H9 (cell line): Measurements from ENCODE around the gene CNRIP1. TPM values are rescaled to one million over a fixed set of nuclear protein-coding genes. Genes with fewer than 3 reads are reported as not detected.
A peak's percentile ranks its signal among the peaks of the same experiment; 100 is the strongest.

Experiments used
- DNase-seq: peaks from one replicate; pipeline ENCODE4 v3.0.0-alpha.2; 2017
- H2AFZ ChIP-seq: one replicate; pipeline ENCODE4 v1.6.1; 2013; ENCODE audit warnings: mild to moderate bottlenecking, low read length, control low read depth, moderate library complexity
- H2AK5ac ChIP-seq: 2 replicates; pipeline ENCODE4 v1.6.1; 2013; ENCODE audit warnings: low read length, control low read depth, mixed read lengths; ENCODE audit not compliant: insufficient read length
- H2BK120ac ChIP-seq: one replicate; pipeline ENCODE4 v1.6.1; 2013; ENCODE audit warnings: low read depth, mild to moderate bottlenecking, low read length, control low read depth, inconsistent platforms; ENCODE audit not compliant: poor library complexity, severe bottlenecking
- H2BK12ac ChIP-seq: 2 replicates; pipeline ENCODE4 v1.6.1; 2013; ENCODE audit warnings: low read length, control low read depth, mixed read lengths, low read depth; ENCODE audit not compliant: insufficient read length
- H2BK15ac ChIP-seq: 2 replicates; pipeline ENCODE4 v1.6.1; 2013; ENCODE audit warnings: low read depth, low read length, control low read depth
- H2BK20ac ChIP-seq: one replicate; pipeline ENCODE4 v1.6.1; 2013; ENCODE audit warnings: low read depth, mild to moderate bottlenecking, low read length, control low read depth, inconsistent platforms; ENCODE audit not compliant: poor library complexity, severe bottlenecking
- H2BK5ac ChIP-seq: 2 replicates; pipeline ENCODE4 v1.6.1; 2013; ENCODE audit warnings: low read length, control low read depth, mixed read lengths; ENCODE audit not compliant: insufficient read length
- H3K14ac ChIP-seq: 2 replicates; pipeline ENCODE4 v1.6.1; 2013; ENCODE audit warnings: low read length, control low read depth; ENCODE audit not compliant: insufficient read depth
- H3K18ac ChIP-seq: 2 replicates; pipeline ENCODE4 v1.6.1; 2013; ENCODE audit warnings: low read depth, mild to moderate bottlenecking, mixed read lengths, low read length, control low read depth; ENCODE audit not compliant: insufficient read length
- H3K23ac ChIP-seq: 2 replicates; pipeline ENCODE4 v1.6.1; 2013; ENCODE audit warnings: low read length, control low read depth, mixed read lengths, low read depth; ENCODE audit not compliant: insufficient read length
- H3K23me2 ChIP-seq: 2 replicates; pipeline ENCODE4 v1.6.1; 2013; ENCODE audit warnings: low read depth, mild to moderate bottlenecking, mixed read lengths, low read length, control low read depth; ENCODE audit not compliant: insufficient read length, poor library complexity, severe bottlenecking
- H3K27ac ChIP-seq: 2 replicates; pipeline ENCODE4 v1.5.1; 2013; ENCODE audit warnings: low read length, control low read depth, mixed read lengths, low read depth; ENCODE audit not compliant: insufficient read length
- H3K27me3 ChIP-seq: 2 replicates; pipeline ENCODE4 v1.6.1; 2013; ENCODE audit warnings: low read length, control low read depth, inconsistent platforms; ENCODE audit not compliant: insufficient read depth
- H3K4ac ChIP-seq: 2 replicates; pipeline ENCODE4 v1.6.1; 2013; ENCODE audit warnings: low read depth, mild to moderate bottlenecking, control low read depth, inconsistent platforms, low read length, moderate library complexity
- H3K4me1 ChIP-seq: 2 replicates; pipeline ENCODE4 v1.6.1; 2013; ENCODE audit warnings: low read length, control low read depth, inconsistent platforms; ENCODE audit not compliant: insufficient read depth
- H3K4me2 ChIP-seq: 2 replicates; pipeline ENCODE4 v1.6.1; 2013; ENCODE audit warnings: low read length, control low read depth, mixed read lengths; ENCODE audit not compliant: insufficient read length, insufficient read depth
- H3K56ac ChIP-seq: 2 replicates; pipeline ENCODE4 v1.6.1; 2013; ENCODE audit warnings: low read depth, mild to moderate bottlenecking, mixed read lengths, low read length, control low read depth; ENCODE audit not compliant: insufficient read length
- H3K79me1 ChIP-seq: 2 replicates; pipeline ENCODE4 v1.6.1; 2013; ENCODE audit warnings: low read depth, mild to moderate bottlenecking, moderate library complexity, low read length, control low read depth, inconsistent platforms; ENCODE audit not compliant: insufficient read depth, poor library complexity, severe bottlenecking
- H3K79me2 ChIP-seq: 2 replicates; pipeline ENCODE4 v1.6.1; 2013; ENCODE audit warnings: low read length, control low read depth, inconsistent platforms; ENCODE audit not compliant: insufficient read depth
- H3K9ac ChIP-seq: 2 replicates; pipeline ENCODE4 v1.6.1; 2013; ENCODE audit warnings: low read length, control low read depth, mixed read lengths; ENCODE audit not compliant: insufficient read length; ENCODE audit errors: extremely low read depth
- H3K9me3 ChIP-seq: one replicate; pipeline ENCODE4 v1.6.1; 2013; ENCODE audit warnings: low read depth, low read length, inconsistent platforms; ENCODE audit not compliant: control insufficient read depth
- H3T11ph ChIP-seq: one replicate; pipeline ENCODE4 v1.6.1; 2013; ENCODE audit warnings: mild to moderate bottlenecking, low read length, control low read depth, inconsistent platforms
- H4K20me1 ChIP-seq: one replicate; pipeline ENCODE4 v1.6.1; 2013; ENCODE audit not compliant: control insufficient read depth, insufficient read length, insufficient read depth
- H4K5ac ChIP-seq: 2 replicates; pipeline ENCODE4 v1.6.1; 2013; ENCODE audit warnings: low read depth, mild to moderate bottlenecking, mixed read lengths, low read length, control low read depth; ENCODE audit not compliant: insufficient read length
- H4K8ac ChIP-seq: replicated peaks from 2 replicates; pipeline ENCODE4 v1.6.1; 2013; ENCODE audit warnings: low read length, control low read depth, mixed read lengths, low read depth; ENCODE audit not compliant: insufficient read length
- H4K91ac ChIP-seq: 2 replicates; pipeline ENCODE4 v1.6.1; 2013; ENCODE audit warnings: low read depth, mild to moderate bottlenecking, moderate library complexity, mixed read lengths, low read length, control low read depth; ENCODE audit not compliant: insufficient read length
- H3K27ac Mint-ChIP-seq, 3 experiments: 2 replicates in 2 of 3; 3 replicates in 1 of 3; pipeline ENCODE4 v1.8.0; 2020 to 2021; ENCODE audit warnings: mixed read lengths in 3 of 3, mild to moderate bottlenecking in 1 of 3, moderate library complexity in 1 of 3
- H3K27me3 Mint-ChIP-seq: 2 replicates; pipeline ENCODE4 v1.8.0; 2021; ENCODE audit warnings: low read depth, mild to moderate bottlenecking, moderate library complexity, mixed read lengths
- H3K36me3 Mint-ChIP-seq, 3 experiments: 2 replicates in 2 of 3; 3 replicates in 1 of 3; pipeline ENCODE4 v1.8.0; 2020 to 2021; ENCODE audit warnings: low read depth in 3 of 3, mixed read lengths in 3 of 3; ENCODE audit not compliant: insufficient read depth in 1 of 3
- H3K4me1 Mint-ChIP-seq, 2 experiments: 2 replicates each; pipeline ENCODE4 v1.8.0; 2020; ENCODE audit warnings: mixed read lengths in 2 of 2
- H3K4me3 Mint-ChIP-seq, 2 experiments: 2 replicates in 1 of 2; 3 replicates in 1 of 2; pipeline ENCODE4 v1.8.0; 2020 to 2021; ENCODE audit warnings: mild to moderate bottlenecking in 2 of 2, mixed read lengths in 2 of 2, moderate library complexity in 1 of 2
- H3K9me3 Mint-ChIP-seq, 2 experiments: 2 replicates in 1 of 2; 3 replicates in 1 of 2; pipeline ENCODE4 v1.8.0; 2020; ENCODE audit warnings: mild to moderate bottlenecking in 2 of 2, mixed read lengths in 2 of 2, moderate library complexity in 1 of 2
- CTCF ChIP-seq: fragments of 200-600 bp; sonication (generic); conservative IDR thresholded peaks from 3 replicates; pipeline ENCODE4 v1.8.0; 2021; ENCODE audit warnings: antibody characterized with exemption, mild to moderate bottlenecking
- WGBS: extraction: QIAGEN DNeasy Blood & Tissue Kit; methylation state at CpG from one replicate; pipeline ENCODE4 v1.1.7; 2013; ENCODE audit warnings: missing lambda C conversion rate, low lambda C conversion rate, mixed read lengths; ENCODE audit not compliant: insufficient read length; ENCODE audit errors: extremely low coverage; 5-methylcytosine and 5-hydroxymethylcytosine counted together
- total RNA-seq: library from RNA; stranded (reverse); gene quantifications from 2 replicates; pipeline ENCODE4 v1.2.1, GENCODE V29; 2021

Gene CNRIP1
- total RNA-seq, 1 experiment from 2014 or later = 0.70 TPM

- Histone ChIP-seq H3K27me3 (no peaks in the 10 kb centered on the region), H2AK5ac (no peak overlapping the region), H3K14ac (no peak overlapping the region), H3T11ph (no peak overlapping the region), H3K4ac (no peak overlapping the region), H3K18ac (no peak overlapping the region), H4K20me1 (no peaks in the 10 kb centered on the region), H3K79me2 (no peaks in the 10 kb centered on the region), H3K23me2 (no peaks in the 10 kb centered on the region), H2BK5ac (no peak overlapping the region), H2BK120ac (no peak overlapping the region), H3K9me3 (no peaks in the 10 kb centered on the region), H3K56ac (no peak overlapping the region), H2BK12ac (no peak overlapping the region), H3K4me1 (no peaks in the 10 kb centered on the region), H3K27ac (no peak overlapping the region), H2AFZ (no peak overlapping the region), H4K8ac (no peak overlapping the region), H2BK20ac (no peak overlapping the region), H3K9ac (no peak overlapping the region), H4K91ac (no peak overlapping the region), H2BK15ac (no peak overlapping the region), H4K5ac (no peak overlapping the region), H3K79me1 (no peaks in the 10 kb centered on the region), H3K4me2 (no peak overlapping the region), H3K23ac (no peak overlapping the region)
- TF ChIP-seq CTCF = peak; percentile 54
- Mint-ChIP-seq H3K36me3 (no peaks in the 10 kb centered on the region), H3K9me3 (no peaks in the 10 kb centered on the region; a peak in 1 of 5 replicates), H3K27ac (no peak overlapping the region), H3K27me3 (no peaks in the 10 kb centered on the region; the same call in 1 of the 2 replicates), H3K4me1 (no peaks in the 10 kb centered on the region), H3K4me3 (no peak overlapping the region)
- WGBS = no CpG with 5 or more reads among the region's 3 CpGs
- no peak for DNase-seq
Observed at GRCh38 chr2:68294187-68294586, 25.6 kb downstream of the CNRIP1 start.
